Muscle layer of colon (tissue), 2 donors: ENCODE data around the gene PTGFRN.

ENCODE experiments used
- H3K27ac ChIP-seq: one replicate; pipeline ENCODE4 v1.7.0; 2013; ENCODE audit warnings: low read depth, mild to moderate bottlenecking, low read length, moderate library complexity
- H3K27me3 ChIP-seq, 2 donors: one replicate each; pipeline ENCODE4 v1.7.0; 2013; ENCODE audit warnings: low read length in 2 of 2, mild to moderate bottlenecking in 2 of 2; ENCODE audit not compliant: insufficient read depth in 2 of 2, control insufficient read depth in 1 of 2
- H3K36me3 ChIP-seq: one replicate; pipeline ENCODE4 v1.7.0; 2013; ENCODE audit warnings: mild to moderate bottlenecking, low read length; ENCODE audit not compliant: insufficient read depth
- H3K4me1 ChIP-seq: one replicate; pipeline ENCODE4 v1.7.0; 2013; ENCODE audit warnings: mild to moderate bottlenecking, low read length; ENCODE audit not compliant: insufficient read depth
- H3K4me3 ChIP-seq, 2 donors: one replicate each; pipeline ENCODE4 v1.7.0; 2013; ENCODE audit warnings: low read length in 2 of 2, low read depth in 1 of 2, mild to moderate bottlenecking in 1 of 2, moderate library complexity in 1 of 2
- H3K9ac ChIP-seq: one replicate; pipeline ENCODE4 v1.7.0; 2013; ENCODE audit warnings: low read length
- H3K9me3 ChIP-seq: one replicate; pipeline ENCODE4 v1.7.0; 2013; ENCODE audit warnings: mild to moderate bottlenecking, low read length
- donor health status: abdominal sarcoma.
- donor health status: Adenocarcinoma of cecum.

PTGFRN gene

GRCh38 chr1:116919802-116920201, 10.1 kb downstream of the PTGFRN start:
- peaks cover 69% of the 10 kb centered on the region for H3K4me1 ChIP-seq
- H3K9ac ChIP-seq = no peak overlapping the region
- no peak overlapping the region for H3K4me3 ChIP-seq
- H3K36me3 ChIP-seq = peaks cover 6% of the 10 kb centered on the region
- H3K27ac ChIP-seq = no peak overlapping the region
- H3K27me3 ChIP-seq = no peaks in the 10 kb centered on the region
- no peaks in the 10 kb centered on the region for H3K9me3 ChIP-seq

DNA sequence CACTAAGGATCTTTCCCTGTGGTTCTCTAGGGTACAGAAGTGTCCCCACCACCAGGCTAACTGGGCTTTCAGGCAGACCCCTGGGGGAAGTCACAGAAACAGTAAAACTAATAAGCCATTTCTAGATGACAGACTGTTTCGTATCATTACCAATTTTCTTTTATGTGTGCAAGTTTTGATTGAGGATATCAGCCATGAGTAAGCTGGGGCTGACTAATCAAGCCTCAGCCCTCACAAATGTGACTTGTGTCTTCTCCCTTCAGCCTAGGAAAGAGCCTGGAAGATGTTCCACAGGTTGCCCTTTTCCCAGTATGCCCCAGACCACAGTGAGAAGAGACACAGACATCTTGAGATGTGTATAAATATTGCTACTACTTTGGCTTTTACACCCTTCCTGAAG, 10.5 kb downstream of the PTGFRN start:
- Histone ChIP-seq H3K27ac (no peak overlapping the region), H3K4me3 (no peak overlapping the region), H3K36me3 (peaks cover 6% of the 10 kb centered on the region), H3K27me3 (no peaks in the 10 kb centered on the region), H3K9me3 (no peaks in the 10 kb centered on the region), H3K4me1 (peaks cover 65% of the 10 kb centered on the region), H3K9ac (no peak overlapping the region)

GRCh38 chr1:116921301-116921885, 11.7 kb downstream of the PTGFRN start:
- Histone ChIP-seq H3K27ac (no peak overlapping the region), H3K27me3 (no peaks in the 10 kb centered on the region), H3K4me1 (peaks cover 54% of the 10 kb centered on the region), H3K36me3 (peaks cover 6% of the 10 kb centered on the region), H3K9ac (no peak overlapping the region), H3K9me3 (no peaks in the 10 kb centered on the region), H3K4me3 (no peak overlapping the region)

DNA sequence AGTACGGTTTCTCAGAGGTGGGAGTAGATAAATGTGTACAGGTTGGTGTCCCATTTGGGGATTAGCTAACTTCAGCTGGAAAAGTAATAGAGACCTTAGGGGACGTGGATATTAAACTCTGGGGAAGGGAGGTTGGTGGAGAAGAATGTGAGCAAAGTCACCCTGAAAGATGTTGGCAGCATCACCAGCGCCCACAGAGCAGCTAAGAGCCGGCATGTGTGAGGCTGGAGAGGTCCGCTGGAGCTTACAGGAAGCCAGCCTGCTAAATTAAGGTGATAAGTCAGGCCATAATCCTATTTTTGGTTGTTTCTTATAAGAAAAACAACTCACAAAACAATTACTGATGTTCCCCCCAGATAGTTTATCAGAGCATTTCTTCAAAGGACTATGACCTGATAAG, 12.2 kb downstream of the PTGFRN start:
- H3K9ac ChIP-seq = no peak overlapping the region
- no peaks in the 10 kb centered on the region for H3K27me3 ChIP-seq
- H3K4me3 ChIP-seq = no peak overlapping the region
- peaks cover 48% of the 10 kb centered on the region for H3K4me1 ChIP-seq
- H3K36me3 ChIP-seq = peaks cover 6% of the 10 kb centered on the region
- no peaks in the 10 kb centered on the region for H3K9me3 ChIP-seq
- H3K27ac ChIP-seq = no peak overlapping the region

DNA sequence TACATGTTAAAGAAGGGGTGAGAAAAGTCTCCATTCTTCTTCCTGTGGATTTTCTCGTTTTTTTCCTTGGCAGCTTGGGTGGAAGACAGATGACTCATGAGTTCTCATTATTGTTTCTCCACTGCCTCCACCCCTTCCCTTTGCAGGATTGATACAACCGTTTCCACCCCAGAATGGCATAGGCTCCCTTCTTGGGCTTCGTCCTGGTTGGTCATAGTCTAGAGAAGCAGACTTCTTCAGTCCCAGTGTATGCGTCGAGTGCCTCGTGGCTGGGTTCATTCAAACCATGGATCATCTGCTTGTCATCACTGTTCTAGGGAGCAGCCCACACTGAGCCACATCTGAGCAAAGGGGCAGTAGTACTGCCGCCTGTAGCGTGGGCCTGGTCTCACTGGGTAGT, 13.7 kb downstream of the PTGFRN start:
- H3K4me1 ChIP-seq = peaks cover 35% of the 10 kb centered on the region
- no peaks in the 10 kb centered on the region for H3K9me3 ChIP-seq
- no peak overlapping the region for H3K4me3 ChIP-seq
- H3K36me3 ChIP-seq = peaks cover 12% of the 10 kb centered on the region
- H3K27me3 ChIP-seq = no peaks in the 10 kb centered on the region
- H3K9ac ChIP-seq = no peak overlapping the region
- no peak overlapping the region for H3K27ac ChIP-seq

GRCh38 chr1:116927049-116927798, 17.5 kb downstream of the PTGFRN start:
- H3K36me3 ChIP-seq = peaks cover 12% of the 10 kb centered on the region
- no peak overlapping the region for H3K27ac ChIP-seq
- no peak overlapping the region for H3K9ac ChIP-seq
- H3K4me1 ChIP-seq = peaks cover 17% of the 10 kb centered on the region
- H3K27me3 ChIP-seq = no peaks in the 10 kb centered on the region
- no peaks in the 10 kb centered on the region for H3K9me3 ChIP-seq
- H3K4me3 ChIP-seq = no peak overlapping the region

DNA sequence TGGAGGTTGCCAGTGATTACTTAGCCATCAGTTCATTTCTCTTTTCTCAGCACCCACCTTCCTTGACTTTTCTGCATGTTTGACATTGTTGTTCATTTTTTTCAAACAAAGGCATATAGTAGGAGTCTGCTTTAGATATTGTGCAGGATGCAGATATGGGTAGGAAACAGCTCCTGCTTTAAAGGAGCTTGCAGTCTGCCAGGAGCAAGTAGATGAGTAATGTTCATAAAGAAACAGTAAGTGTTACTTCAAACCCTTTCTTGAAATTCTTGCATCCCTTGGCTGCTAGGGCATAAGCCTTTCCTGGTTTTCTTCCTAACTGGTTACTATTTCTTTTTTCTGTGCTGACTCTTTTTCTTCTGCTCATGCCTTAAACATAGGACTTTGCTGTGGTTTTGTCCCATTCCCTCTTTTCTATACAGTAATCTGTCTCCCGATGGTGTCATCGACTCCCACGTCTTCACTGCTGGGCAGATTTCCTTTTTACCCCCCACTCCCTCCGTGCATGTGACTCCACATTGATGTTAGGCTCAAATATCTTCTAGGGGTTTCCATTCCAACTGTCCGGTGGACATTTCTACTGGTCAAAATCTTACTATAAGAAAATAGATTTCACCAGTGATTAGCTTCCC, 20.4 kb downstream of the PTGFRN start:
- H3K36me3 ChIP-seq = peaks cover 6% of the 10 kb centered on the region
- H3K27ac ChIP-seq = no peak overlapping the region
- no peaks in the 10 kb centered on the region for H3K27me3 ChIP-seq
- peaks cover 4% of the 10 kb centered on the region for H3K4me1 ChIP-seq
- H3K4me3 ChIP-seq = no peak overlapping the region
- no peak overlapping the region for H3K9ac ChIP-seq
- H3K9me3 ChIP-seq = no peaks in the 10 kb centered on the region

GRCh38 chr1:116931016-116931918, 21.6 kb downstream of the PTGFRN start:
- H3K4me1 ChIP-seq = peaks cover 4% of the 10 kb centered on the region
- H3K4me3 ChIP-seq = no peak overlapping the region
- no peaks in the 10 kb centered on the region for H3K9me3 ChIP-seq
- H3K36me3 ChIP-seq = peaks cover 6% of the 10 kb centered on the region
- no peak overlapping the region for H3K27ac ChIP-seq
- no peak overlapping the region for H3K9ac ChIP-seq
- no peaks in the 10 kb centered on the region for H3K27me3 ChIP-seq

GRCh38 chr1:116933606-116934515, 24.1 kb downstream of the PTGFRN start:
- Histone ChIP-seq H3K9ac (no peak overlapping the region), H3K4me3 (no peak overlapping the region), H3K36me3 (no peaks in the 10 kb centered on the region), H3K27ac (no peak overlapping the region), H3K4me1 (peaks cover 4% of the 10 kb centered on the region), H3K9me3 (no peaks in the 10 kb centered on the region), H3K27me3 (no peaks in the 10 kb centered on the region)

DNA sequence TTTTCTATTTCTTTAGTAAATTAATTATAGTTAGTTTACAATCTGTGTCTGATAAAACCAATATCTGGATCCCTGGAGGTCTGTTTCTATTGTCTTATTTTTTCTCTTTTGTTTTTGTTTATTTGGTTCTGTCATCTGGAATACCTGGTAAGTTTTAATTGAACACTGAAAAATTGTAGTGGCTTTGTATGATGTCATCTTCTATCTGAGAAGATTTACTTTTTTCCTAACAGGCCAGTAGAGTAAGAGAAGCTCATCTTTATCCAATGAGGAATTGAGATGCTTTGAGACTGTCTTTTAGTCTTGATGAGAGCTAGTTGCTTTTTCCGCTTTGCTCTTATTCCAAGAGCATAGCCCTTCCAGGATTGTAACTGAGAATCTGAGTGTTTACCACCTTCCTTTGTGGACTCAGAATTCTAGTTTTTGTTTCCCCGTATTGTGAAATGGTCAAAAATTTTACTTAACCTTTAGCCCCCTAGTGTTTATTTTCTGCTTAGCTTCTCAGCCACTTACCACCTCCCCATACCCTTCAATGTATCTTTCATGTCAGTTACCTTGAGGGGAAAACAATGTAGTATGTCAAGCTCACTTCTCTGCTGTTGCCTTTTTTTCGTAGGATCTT, 25.0 kb downstream of the PTGFRN start:
- H3K27ac ChIP-seq = no peak overlapping the region
- no peaks in the 10 kb centered on the region for H3K9me3 ChIP-seq
- H3K27me3 ChIP-seq = no peaks in the 10 kb centered on the region
- H3K4me1 ChIP-seq = peaks cover 4% of the 10 kb centered on the region
- no peaks in the 10 kb centered on the region for H3K36me3 ChIP-seq
- H3K9ac ChIP-seq = no peak overlapping the region
- H3K4me3 ChIP-seq = no peak overlapping the region
